Measurements from ENCODE around the gene BTNL3. TPM values are rescaled to one million over a fixed set of nuclear protein-coding genes. Genes with fewer than 3 reads are reported as not detected.

Gene BTNL3
- total and polyA plus RNA-seq, 9 of the 15 experiments (the other 6 are each of a cell fraction or from before 2014, with no cell fraction given), result 0.03 to 0.44 (median 0.04) TPM; not detected in 4

DNA sequence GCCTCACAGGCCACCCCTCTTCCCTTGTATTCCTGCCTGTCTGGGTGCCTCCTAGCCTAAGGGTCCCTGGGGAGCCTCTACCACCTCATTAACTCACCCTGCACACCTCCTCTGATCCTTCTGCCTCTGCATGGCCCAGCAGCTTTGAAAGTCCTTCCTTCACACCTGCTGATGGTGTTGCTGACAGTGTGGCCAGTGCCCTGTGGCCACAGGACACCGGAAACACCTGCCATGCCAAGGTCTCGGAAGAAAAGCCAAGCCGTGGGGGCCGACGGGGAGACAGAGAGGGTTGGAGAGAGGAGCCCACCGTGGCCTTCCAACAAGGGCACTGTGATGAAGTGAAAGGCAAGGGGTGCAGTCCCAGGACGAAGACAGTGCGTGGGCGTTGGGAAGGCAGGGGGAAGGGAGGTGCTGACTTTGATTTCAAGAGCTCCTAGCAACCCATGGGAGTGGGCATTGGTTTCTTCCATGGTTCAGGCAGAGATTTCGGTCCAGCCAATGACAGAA is 55.5 kb downstream of the BTNL3 start:
- Histone ChIP-seq H3K4me2 (ENCODE audit: insufficient read depth, low read length) (peak overlapping the region; percentile 75; the same call in 1 of the 2 replicates), H3K27me3 (ENCODE audit: control insufficient read depth in 2 of 2, insufficient read depth in 2 of 2, low read length in 2 of 2) (peaks cover 0 to 4% of the 10 kb centered on the region in 2 experiments; a peak in 2 of 5 replicates), H4K20me1 (replicated peaks; ENCODE audit: control insufficient read depth, insufficient read depth, low read length) (no peaks in the 10 kb centered on the region), H3K9me1 (ENCODE audit: control insufficient read depth, insufficient read depth, low read length) (no peaks in the 10 kb centered on the region), H3K4me3 (no peak overlapping the region), H3K9me3 (replicated peaks; ENCODE audit: control insufficient read depth, insufficient read depth, low read depth, low read length) (no peaks in the 10 kb centered on the region), H2AFZ (ENCODE audit: low read depth, low read length) (no peak overlapping the region), H3K79me2 (ENCODE audit: control insufficient read depth, insufficient read depth, low read length) (no peaks in the 10 kb centered on the region), H3K27ac (ENCODE audit: extremely low read depth, low read depth, low read length) (no peak overlapping the region), H3K36me3 (ENCODE audit: control insufficient read depth, insufficient read depth, low read length) (no peaks in the 10 kb centered on the region), H3K9ac (ENCODE audit: insufficient read depth in 1 of 2, low read depth in 2 of 2, low read length in 2 of 2) (no peak overlapping the region; a peak in 1 of 4 replicates), H3K4me1 (replicated peaks in 1 of 2; ENCODE audit: control insufficient read depth in 2 of 2, insufficient read depth in 2 of 2, low read length in 2 of 2) (peaks cover 9 to 29% of the 10 kb centered on the region in 2 experiments; a peak in 4 of 5 replicates)
- ATAC-seq (no peak; the same call in 2 of the 3 replicates), FAIRE-seq (no peak), DNase-seq (ENCODE audit: extremely low read depth in 1 of 4, low spot score in 3 of 4) (no peak)
- CTCF ChIA-PET (ENCODE audit: low intra/inter-chr PET ratio), result interaction anchor here (2.1 kb wide), 1 partner anchor 115 kb away, joined by 8 read pairs; no protein-coding TSS in a partner anchor
- intact Hi-C loops (cut with micrococcal nuclease) (loop anchor here (2.0 to 5.0 kb wide), 2 partner anchors 113 to 171 kb away; no protein-coding TSS in a partner anchor), in situ Hi-C loops (cut with MboI) (no loop called here)
- WGBS (ENCODE audit: insufficient coverage, low coverage, missing lambda C conversion rate), result 35% methylated on average over 9 of the region's 10 CpGs
- POLR2A ChIA-PET, result interaction anchor here (0.5 to 2.8 kb wide), 7 partner anchors 11 to 213 kb away, joined by 3 to 10 read pairs (median 3); no protein-coding TSS in a partner anchor
- BruUV-seq (replicated peaks), result no TSS peak
- no peak for TF ChIP-seq KLF13 (tag; IDR thresholded peaks at IDR 0.05; ENCODE audit: borderline replicate concordance, low read depth)
- TF ChIP-seq, protein P1, sequence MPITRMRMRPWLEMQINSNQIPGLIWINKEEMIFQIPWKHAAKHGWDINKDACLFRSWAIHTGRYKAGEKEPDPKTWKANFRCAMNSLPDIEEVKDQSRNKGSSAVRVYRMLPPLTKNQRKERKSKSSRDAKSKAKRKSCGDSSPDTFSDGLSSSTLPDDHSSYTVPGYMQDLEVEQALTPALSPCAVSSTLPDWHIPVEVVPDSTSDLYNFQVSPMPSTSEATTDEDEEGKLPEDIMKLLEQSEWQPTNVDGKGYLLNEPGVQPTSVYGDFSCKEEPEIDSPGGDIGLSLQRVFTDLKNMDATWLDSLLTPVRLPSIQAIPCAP (CRISPR knock-in tag; IDR thresholded peaks at IDR 0.05; ENCODE audit: borderline replicate concordance), result no peak
- TF ChIP-seq RBM22 (IDR thresholded peaks at IDR 0.05; ENCODE audit: low read depth, low read length, poor library complexity, severe bottlenecking), result no peak
- TF ChIP-seq NEUROD1 (IDR thresholded peaks at IDR 0.05; ENCODE audit: borderline replicate concordance, low read depth, low read length, partially characterized antibody), result no peak
- TF ChIP-seq PHF21A (IDR thresholded peaks at IDR 0.05; ENCODE audit: borderline replicate concordance, low read depth), result peak; percentile 18; the same call in 1 of the 2 replicates
- TF ChIP-seq STAT5A (IDR thresholded peaks at IDR 0.05; ENCODE audit: borderline replicate concordance, low read length), result no peak
- TF ChIP-seq RNF2 (IDR thresholded peaks at IDR 0.05), result no peak
- TF ChIP-seq KDM1A (IDR thresholded peaks at IDR 0.05), result peak; percentile 64 to 77
- TF ChIP-seq HSF4 (CRISPR knock-in tag; IDR thresholded peaks at IDR 0.05; ENCODE audit: borderline replicate concordance), result no peak
- TF ChIP-seq, protein P2, sequence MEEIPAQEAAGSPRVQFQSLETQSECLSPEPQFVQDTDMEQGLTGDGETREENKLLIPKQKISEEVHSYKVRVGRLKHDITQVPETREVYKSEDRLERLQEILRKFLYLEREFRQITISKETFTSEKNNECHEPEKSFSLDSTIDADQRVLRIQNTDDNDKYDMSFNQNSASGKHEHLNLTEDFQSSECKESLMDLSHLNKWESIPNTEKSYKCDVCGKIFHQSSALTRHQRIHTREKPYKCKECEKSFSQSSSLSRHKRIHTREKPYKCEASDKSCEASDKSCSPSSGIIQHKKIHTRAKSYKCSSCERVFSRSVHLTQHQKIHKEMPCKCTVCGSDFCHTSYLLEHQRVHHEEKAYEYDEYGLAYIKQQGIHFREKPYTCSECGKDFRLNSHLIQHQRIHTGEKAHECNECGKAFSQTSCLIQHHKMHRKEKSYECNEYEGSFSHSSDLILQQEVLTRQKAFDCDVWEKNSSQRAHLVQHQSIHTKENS (CRISPR knock-in tag; IDR thresholded peaks at IDR 0.05), result no peak
- TF ChIP-seq DLX4 (CRISPR knock-in tag; IDR thresholded peaks at IDR 0.05), result no peak
